Trophoblast cell (in vitro differentiated cells and primary cell): ENCODE measurements around the gene CIAO1.

Experiments used
- DNase-seq, 2 donors: peaks; one replicate each; pipeline ENCODE4 v3.0.0-alpha.2; 2016
- H2AFZ ChIP-seq: 2 replicates; pipeline ENCODE4 v1.6.1; 2013; ENCODE audit warnings: low read length, moderate library complexity, mild to moderate bottlenecking; ENCODE audit not compliant: insufficient read depth, poor library complexity
- H2AK5ac ChIP-seq: 2 replicates; pipeline ENCODE4 v1.6.1; 2013; ENCODE audit warnings: mild to moderate bottlenecking, low read length
- H2BK120ac ChIP-seq: 2 replicates; pipeline ENCODE4 v1.6.1; 2013; ENCODE audit warnings: low read length, mild to moderate bottlenecking, moderate library complexity; ENCODE audit not compliant: insufficient read depth, poor library complexity
- H2BK12ac ChIP-seq: 2 replicates; pipeline ENCODE4 v1.6.1; 2013; ENCODE audit warnings: mild to moderate bottlenecking, low read length, moderate library complexity
- H2BK5ac ChIP-seq: 2 replicates; pipeline ENCODE4 v1.6.1; 2013; ENCODE audit warnings: low read length, low read depth, moderate library complexity, mild to moderate bottlenecking; ENCODE audit not compliant: poor library complexity
- H3K14ac ChIP-seq: 2 replicates; pipeline ENCODE4 v1.6.1; 2013; ENCODE audit warnings: mild to moderate bottlenecking, low read length
- H3K18ac ChIP-seq: 2 replicates; pipeline ENCODE4 v1.6.1; 2013; ENCODE audit warnings: mild to moderate bottlenecking, low read length
- H3K23ac ChIP-seq: 2 replicates; pipeline ENCODE4 v1.6.1; 2013; ENCODE audit warnings: low read length
- H3K27ac ChIP-seq: 2 replicates; pipeline ENCODE4 v1.5.1; 2013; ENCODE audit warnings: low read depth, mild to moderate bottlenecking, inconsistent platforms, low read length, moderate library complexity
- H3K27me3 ChIP-seq: 2 replicates; pipeline ENCODE4 v1.6.1; 2013; ENCODE audit warnings: inconsistent platforms, mild to moderate bottlenecking, low read length, moderate library complexity; ENCODE audit not compliant: insufficient read depth
- H3K36me3 ChIP-seq, 2 experiments: 1 replicate in 1 of 2; 2 replicates in 1 of 2; pipeline ENCODE4 v1.6.1; 2013; ENCODE audit warnings: low read length in 2 of 2, mild to moderate bottlenecking in 2 of 2, moderate library complexity in 1 of 2; ENCODE audit not compliant: insufficient read depth in 2 of 2, control insufficient read depth in 1 of 2
- H3K4ac ChIP-seq: 2 replicates; pipeline ENCODE4 v1.6.1; 2013; ENCODE audit warnings: low read depth, mild to moderate bottlenecking, low read length, moderate library complexity
- H3K4me1 ChIP-seq, 2 experiments: 1 replicate in 1 of 2; 2 replicates in 1 of 2; pipeline ENCODE4 v1.6.1; 2013; ENCODE audit warnings: low read length in 2 of 2, mild to moderate bottlenecking in 2 of 2, moderate library complexity in 1 of 2; ENCODE audit not compliant: insufficient read depth in 2 of 2, control insufficient read depth in 1 of 2
- H3K4me2 ChIP-seq: 2 replicates; pipeline ENCODE4 v1.6.1; 2013; ENCODE audit warnings: inconsistent platforms, mild to moderate bottlenecking, low read length, moderate library complexity
- H3K4me3 ChIP-seq: 2 replicates; pipeline ENCODE4 v1.5.1; 2013; ENCODE audit warnings: mild to moderate bottlenecking, low read depth, low read length, inconsistent platforms
- H3K79me1 ChIP-seq: one replicate; pipeline ENCODE4 v1.6.1; 2013; ENCODE audit warnings: low read length
- H3K79me2 ChIP-seq: 2 replicates; pipeline ENCODE4 v1.6.1; 2013; ENCODE audit warnings: low read length, mild to moderate bottlenecking; ENCODE audit not compliant: control insufficient read depth, insufficient read depth, poor library complexity
- H3K9ac ChIP-seq: 2 replicates; pipeline ENCODE4 v1.6.1; 2013; ENCODE audit warnings: mild to moderate bottlenecking, low read length
- H3K9me3 ChIP-seq: 2 replicates; pipeline ENCODE4 v1.6.1; 2013; ENCODE audit warnings: low read depth, mild to moderate bottlenecking, control low read depth, inconsistent platforms, low read length; ENCODE audit not compliant: insufficient read depth
- H4K12ac ChIP-seq: 2 replicates; pipeline ENCODE4 v1.6.1; 2013; ENCODE audit warnings: low read depth, mild to moderate bottlenecking, low read length, moderate library complexity
- H4K8ac ChIP-seq: 2 replicates; pipeline ENCODE4 v1.6.1; 2013; ENCODE audit warnings: low read depth, mild to moderate bottlenecking, low read length, moderate library complexity
- H4K91ac ChIP-seq: one replicate; pipeline ENCODE4 v1.6.1; 2013; ENCODE audit warnings: low read depth, mild to moderate bottlenecking, low read length, moderate library complexity
- WGBS: extraction: QIAGEN DNeasy Blood & Tissue Kit; methylation state at CpG from one replicate; pipeline ENCODE4 v1.1.7; 2013; ENCODE audit warnings: missing lambda C conversion rate; ENCODE audit not compliant: insufficient read length, insufficient coverage; ENCODE audit errors: extremely low coverage; 5-methylcytosine and 5-hydroxymethylcytosine counted together

Gene CIAO1

DNA sequence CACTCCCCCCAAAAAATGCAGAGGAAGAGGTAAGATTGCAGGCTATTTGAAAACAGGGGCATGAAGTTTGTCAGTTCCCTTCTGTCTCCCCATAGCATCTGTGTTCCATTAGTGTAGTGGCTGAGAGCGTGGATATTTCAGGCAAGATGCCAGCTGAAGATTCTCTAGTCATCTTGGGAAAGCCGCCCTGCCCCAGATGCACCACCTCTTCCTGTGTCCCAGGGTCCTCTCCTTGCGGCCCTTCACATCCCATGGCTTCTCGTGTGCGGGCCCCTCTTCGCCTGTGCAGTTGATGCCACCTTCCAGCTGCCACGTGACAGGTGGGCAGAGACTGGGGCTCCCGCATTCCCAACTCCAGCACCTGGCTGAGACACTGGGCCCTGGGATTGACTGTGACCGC is 16.4 kb upstream of the CIAO1 start:
- H3K9ac ChIP-seq: no peak overlapping the region
- no peak overlapping the region for H3K27ac ChIP-seq
- no peak overlapping the region for H2AK5ac ChIP-seq
- no peak overlapping the region for H3K4me3 ChIP-seq
- H2BK5ac ChIP-seq: no peak overlapping the region
- no peaks in the 10 kb centered on the region for H3K27me3 ChIP-seq
- no peaks in the 10 kb centered on the region for H3K79me2 ChIP-seq
- no peak overlapping the region for H2BK120ac ChIP-seq
- whole genome bisulfite sequencing: no CpG with 5 or more reads among the region's 9 CpGs
- H4K8ac ChIP-seq: no peak overlapping the region
- H3K4me1 ChIP-seq: peaks cover 0 to 3% of the 10 kb centered on the region in 2 experiments
- H2AFZ ChIP-seq: no peak overlapping the region
- no peak overlapping the region for H3K4ac ChIP-seq
- peaks cover 23% of the 10 kb centered on the region in 2 experiments for H3K36me3 ChIP-seq
- no peak overlapping the region for H4K91ac ChIP-seq
- H3K9me3 ChIP-seq: no peaks in the 10 kb centered on the region
- no peaks in the 10 kb centered on the region for H3K79me1 ChIP-seq
- H4K12ac ChIP-seq: no peak overlapping the region
- H3K18ac ChIP-seq: no peak overlapping the region
- no peak overlapping the region for H3K14ac ChIP-seq
- no peak overlapping the region for H2BK12ac ChIP-seq
- H3K23ac ChIP-seq: no peak overlapping the region
- no peak overlapping the region for H3K4me2 ChIP-seq
- no peak for DNase-seq

DNA sequence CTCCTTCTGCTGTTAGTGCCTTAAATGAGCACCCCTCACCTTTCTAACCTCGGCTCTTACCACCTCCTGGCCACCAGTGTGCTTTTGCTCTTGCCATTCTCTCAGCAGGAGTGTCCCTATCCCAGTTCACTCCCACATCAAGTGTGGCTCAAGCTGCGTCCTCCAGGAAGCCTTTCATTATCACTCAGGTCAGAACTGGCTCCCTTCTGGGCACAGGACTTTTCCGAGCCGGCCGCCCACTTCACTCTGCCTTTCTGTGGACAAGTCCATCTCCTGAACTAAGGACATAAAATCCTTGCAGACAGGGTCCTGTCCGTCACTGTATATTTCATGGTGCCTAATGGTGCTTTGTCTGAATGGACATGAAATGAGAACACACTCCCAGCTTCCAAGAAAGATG is 15.8 kb upstream of the CIAO1 start:
- H3K4me2 ChIP-seq: no peak overlapping the region

DNA sequence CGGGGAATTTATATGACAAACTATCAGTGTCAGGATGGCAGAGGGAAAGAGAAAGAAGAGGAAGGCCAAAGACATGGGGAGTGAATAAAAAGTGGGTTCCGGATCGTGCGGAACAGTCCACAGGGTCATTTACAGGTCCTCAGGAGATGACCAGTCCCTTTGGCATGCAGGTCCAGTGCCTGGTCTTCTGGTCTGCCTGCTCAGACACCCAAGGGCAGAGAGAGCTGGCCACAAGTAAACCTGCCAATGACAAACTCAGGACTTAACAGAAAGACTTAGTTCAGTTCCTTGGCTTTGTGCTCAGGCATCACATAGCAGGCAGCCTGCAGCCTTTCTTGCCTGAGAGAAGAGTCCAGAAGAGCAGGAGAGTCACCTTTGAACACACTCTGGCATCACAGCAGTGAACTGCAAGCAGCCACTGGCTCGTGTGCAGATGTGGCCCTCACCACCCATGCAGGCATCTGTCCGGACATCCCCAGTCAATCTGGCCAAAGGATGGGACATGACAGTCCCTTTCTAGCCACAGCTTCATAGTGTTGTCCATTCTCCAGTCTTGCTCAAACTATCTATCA is 14.2 kb upstream of the CIAO1 start:
- Histone ChIP-seq H2BK5ac (no peak overlapping the region), H3K9me3 (no peaks in the 10 kb centered on the region), H4K8ac (no peak overlapping the region), H3K4me2 (no peak overlapping the region), H3K27me3 (no peaks in the 10 kb centered on the region), H4K12ac (no peak overlapping the region), H2AK5ac (no peak overlapping the region), H4K91ac (no peak overlapping the region), H2BK12ac (no peak overlapping the region), H3K4me1 (peaks cover 0 to 3% of the 10 kb centered on the region in 2 experiments), H3K79me2 (no peaks in the 10 kb centered on the region), H2AFZ (no peak overlapping the region), H3K9ac (no peak overlapping the region), H3K23ac (no peak overlapping the region), H3K79me1 (no peaks in the 10 kb centered on the region), H3K36me3 (peaks cover 31 to 33% of the 10 kb centered on the region in 2 experiments), H3K14ac (no peak overlapping the region), H2BK120ac (no peak overlapping the region), H3K4ac (no peak overlapping the region), H3K27ac (no peak overlapping the region), H3K4me3 (no peak overlapping the region), H3K18ac (no peak overlapping the region)
- no CpG with 5 or more reads among the region's 6 CpGs for WGBS
- peak; percentile 73 to 79 for DNase-seq

More for the DNA sequence above, 15.8 kb upstream of the CIAO1 start:
- Histone ChIP-seq H3K23ac (no peak overlapping the region), H3K14ac (no peak overlapping the region), H3K27me3 (no peaks in the 10 kb centered on the region), H2BK12ac (no peak overlapping the region), H3K36me3 (peaks cover 27 to 29% of the 10 kb centered on the region in 2 experiments), H3K27ac (no peak overlapping the region), H3K79me2 (no peaks in the 10 kb centered on the region), H3K9me3 (no peaks in the 10 kb centered on the region), H2AFZ (no peak overlapping the region), H3K4ac (no peak overlapping the region), H3K79me1 (no peaks in the 10 kb centered on the region), H2BK120ac (no peak overlapping the region), H3K4me3 (no peak overlapping the region), H3K18ac (no peak overlapping the region), H2BK5ac (no peak overlapping the region), H4K8ac (no peak overlapping the region), H2AK5ac (no peak overlapping the region), H3K4me1 (peaks cover 0 to 3% of the 10 kb centered on the region in 2 experiments), H4K91ac (no peak overlapping the region), H3K9ac (no peak overlapping the region), H4K12ac (no peak overlapping the region)
- WGBS: no CpG with 5 or more reads among the region's 6 CpGs
- DNase-seq: no peak

DNA sequence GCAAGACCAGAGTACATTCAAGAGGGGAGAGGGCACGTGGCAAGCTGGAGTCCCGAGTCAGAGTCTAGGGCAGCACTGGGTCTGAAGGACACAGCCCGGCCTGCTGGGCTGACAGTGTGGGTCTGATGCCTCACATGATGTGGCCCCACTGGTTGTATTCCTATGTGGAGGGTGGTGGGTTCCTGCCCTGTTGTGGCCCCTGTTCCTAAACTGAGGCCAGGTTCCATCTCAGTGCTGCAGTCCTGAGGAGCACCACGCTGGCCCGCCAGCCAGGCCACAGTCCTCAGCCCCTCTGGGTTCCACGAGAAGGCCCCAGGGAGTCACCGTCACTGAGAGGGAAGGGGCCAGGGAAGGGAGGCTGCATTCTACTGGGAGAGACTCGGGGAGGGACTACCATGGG is 13.5 kb upstream of the CIAO1 start:
- no peaks in the 10 kb centered on the region for H3K9me3 ChIP-seq
- no peak overlapping the region for H4K91ac ChIP-seq
- H3K9ac ChIP-seq: no peak overlapping the region
- no peak overlapping the region for H2BK120ac ChIP-seq
- H3K4me1 ChIP-seq: peaks cover 0 to 3% of the 10 kb centered on the region in 2 experiments
- H3K14ac ChIP-seq: no peak overlapping the region
- no peak overlapping the region for H3K27ac ChIP-seq
- no peak overlapping the region for H2BK12ac ChIP-seq
- no peak overlapping the region for H2AFZ ChIP-seq
- no peak overlapping the region for H3K4me3 ChIP-seq
- no peak overlapping the region for H3K18ac ChIP-seq
- H4K8ac ChIP-seq: no peak overlapping the region
- H2BK5ac ChIP-seq: no peak overlapping the region
- no CpG with 5 or more reads among the region's 8 CpGs for WGBS
- no peak overlapping the region for H3K4ac ChIP-seq
- no peaks in the 10 kb centered on the region for H3K79me2 ChIP-seq
- H3K4me2 ChIP-seq: no peak overlapping the region
- no peak for DNase-seq
- peaks cover 31 to 33% of the 10 kb centered on the region in 2 experiments for H3K36me3 ChIP-seq
- H3K27me3 ChIP-seq: no peaks in the 10 kb centered on the region
- H3K23ac ChIP-seq: no peak overlapping the region
- H2AK5ac ChIP-seq: no peak overlapping the region
- H4K12ac ChIP-seq: no peak overlapping the region
- H3K79me1 ChIP-seq: no peaks in the 10 kb centered on the region
